ENCODE measurements around the gene NDUFA3. TPM values are rescaled to one million over a fixed set of nuclear protein-coding genes. Genes with fewer than 3 reads are reported as not detected.
A peak's percentile ranks its signal among the peaks of the same experiment; 100 is the strongest.

The NDUFA3 gene
- total and polyA plus RNA-seq, 10 of the 15 experiments (the other 5 are each of a cell fraction or from before 2014, with no cell fraction given): 40.0 to 335 (median 153) TPM

DNA sequence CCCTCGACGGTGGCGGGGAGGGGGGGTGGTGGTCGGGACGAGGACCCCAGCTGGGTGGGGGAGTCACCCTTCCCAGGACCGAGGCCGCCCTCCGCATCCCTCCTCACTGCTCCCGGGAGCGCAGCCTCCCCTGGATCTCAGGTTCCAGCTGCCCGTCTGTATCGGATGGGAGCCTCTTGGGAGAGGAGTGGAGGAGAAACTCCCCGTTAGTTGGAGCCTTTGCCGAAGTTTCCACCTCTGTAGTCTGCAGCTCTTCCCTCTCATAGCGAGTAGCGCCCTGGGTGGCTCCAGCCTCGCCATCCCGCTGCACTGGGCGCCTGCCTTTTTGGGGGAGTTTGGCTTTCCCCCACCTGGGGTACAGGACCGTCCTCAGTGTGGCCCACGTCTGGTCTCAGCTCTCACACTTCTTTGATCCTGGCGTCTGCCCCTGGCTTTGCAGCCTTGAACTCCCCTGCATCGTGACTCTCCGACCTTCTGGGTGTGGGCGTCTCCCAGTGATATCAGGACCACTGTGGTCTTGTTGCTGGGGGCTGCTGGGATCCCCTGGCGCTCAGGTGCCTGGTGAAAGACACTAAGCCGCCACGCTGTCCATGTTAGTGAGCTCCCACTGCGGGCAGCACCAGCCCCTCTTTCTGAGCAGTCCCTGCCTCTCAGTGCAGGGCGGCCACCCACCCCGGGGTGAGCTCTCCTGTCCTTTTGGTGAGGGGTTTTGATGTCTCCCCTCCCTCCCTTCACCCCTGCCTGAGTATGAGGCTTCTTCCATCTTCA, 36.0 kb downstream of the NDUFA3 start:
- 9% methylated on average over 24 of the region's 31 CpGs for WGBS (ENCODE audit: insufficient coverage, insufficient replicate concordance, low lambda C conversion rate, missing lambda C conversion rate)
- Histone ChIP-seq H3K4me1 (ENCODE audit: control insufficient read depth, insufficient read depth, low read length) (peaks cover 19% of the 10 kb centered on the region), H3K4me2 (ENCODE audit: control insufficient read depth, insufficient read depth) (peak overlapping the region; percentile 93), H3K36me3 (ENCODE audit: control insufficient read depth in 2 of 2, insufficient read depth in 2 of 2, low read length in 1 of 2) (peaks cover 10 to 18% of the 10 kb centered on the region in 2 experiments; a peak in 3 of 4 replicates), H3K4me3 (peak overlapping the region; percentile 91), H3K27ac (ENCODE audit: control insufficient read depth, insufficient read depth) (peak overlapping the region; percentile 24), H4K20me1 (ENCODE audit: control insufficient read depth, insufficient read depth) (peaks cover 12% of the 10 kb centered on the region), H2AFZ (ENCODE audit: control insufficient read depth, low read depth, low read length) (no peak overlapping the region), H3K9ac (ENCODE audit: control insufficient read depth, insufficient read depth, low read length) (peak overlapping the region; percentile 95), H3K9me3 (replicated peaks; ENCODE audit: control insufficient read depth, insufficient read depth, low read length) (peaks cover under 1% of the 10 kb centered on the region; the same call in 2 of the 3 replicates), H3K27me3 (replicated peaks in 1 of 2; ENCODE audit: control insufficient read depth in 2 of 2, insufficient read depth in 2 of 2, low read length in 1 of 2) (no peaks in the 10 kb centered on the region), H3K79me2 (ENCODE audit: control insufficient read depth, insufficient read depth, low read length) (peaks cover 40% of the 10 kb centered on the region)
- POLR2A ChIA-PET: interaction anchor here (2.7 to 3.5 kb wide), 2 partner anchors 20 to 51 kb away, joined by 30 to 36 read pairs; partner anchors contain the start of genes LENG1, MBOAT7 and TSEN34
- FAIRE-seq (no peak), ATAC-seq (no peak), DNase-seq (ENCODE audit: low read depth, low spot score) (no peak)
- CTCF ChIA-PET: interaction anchor here (0.9 to 2.3 kb wide), 2 partner anchors 20 to 127 kb away, joined by 3 to 15 read pairs; partner anchors contain the start of gene LENG1
- BruUV-seq (replicated peaks): no TSS peak
- intact Hi-C loops (cut with micrococcal nuclease; ENCODE audit: unreplicated experiment) (no loop called here), in situ Hi-C loops (cut with MboI) (loop anchor here (25.0 kb wide), 1 partner anchor 1524 kb away; the partner anchor contains the start of gene U2AF2)
- SMC1A ChIA-PET (ENCODE audit: uncharacterized antibody, unreplicated experiment): no interaction called here
- RAD21 ChIA-PET (ENCODE audit: unreplicated experiment): interaction anchor here (1.1 kb wide), 1 partner anchor 127 kb away, joined by 3 read pairs; no protein-coding TSS in a partner anchor
- 0 out of 2 replicates have a peak, but pooled peaks have one; percentile 2 for TF ChIP-seq POLR2A (IDR thresholded peaks at IDR 0.05; ENCODE audit: low read depth, low read length)
- TF ChIP-seq STAT1 (conservative IDR thresholded peaks at IDR 0.05): no peak

DNA sequence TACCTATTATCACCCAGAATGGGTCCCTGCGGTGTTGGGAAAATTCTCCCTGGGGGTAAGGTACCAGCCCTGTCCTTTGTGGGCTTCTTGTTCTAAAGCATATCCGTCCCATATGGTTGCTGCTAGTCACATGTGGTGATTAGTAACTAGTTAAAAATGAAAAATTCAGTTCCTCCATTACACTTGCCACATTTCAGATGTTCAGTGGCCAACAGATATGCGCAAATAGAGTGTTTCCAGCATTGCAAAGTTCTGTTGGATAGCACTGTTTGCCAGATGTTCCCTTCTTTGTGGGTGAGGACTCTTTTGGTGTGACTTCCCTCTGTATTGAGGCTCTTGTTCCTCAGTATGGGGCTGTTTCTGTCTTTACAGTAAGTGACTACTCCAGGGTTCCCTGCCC, 38.7 kb downstream of the NDUFA3 start:
- SMC1A ChIA-PET (ENCODE audit: uncharacterized antibody, unreplicated experiment): no interaction called here
- no peak overlapping the region for H3K4me2 ChIP-seq (ENCODE audit: control insufficient read depth, insufficient read depth)
- CTCF ChIA-PET: no interaction called here
- in situ Hi-C loops (cut with MboI) (loop anchor here (25.0 kb wide), 1 partner anchor 1521 kb away; the partner anchor contains the start of gene U2AF2), intact Hi-C loops (cut with micrococcal nuclease; ENCODE audit: unreplicated experiment) (no loop called here)
- H3K4me3 ChIP-seq: no peak overlapping the region
- no peak overlapping the region for H3K27ac ChIP-seq (ENCODE audit: control insufficient read depth, insufficient read depth)
- 96% methylated on average over 3 of the region's 3 CpGs for WGBS (ENCODE audit: insufficient coverage, insufficient replicate concordance, low lambda C conversion rate, missing lambda C conversion rate)
- H3K27me3 ChIP-seq (replicated peaks in 1 of 2; ENCODE audit: control insufficient read depth in 2 of 2, insufficient read depth in 2 of 2, low read length in 1 of 2): no peaks in the 10 kb centered on the region
- FAIRE-seq (no peak), ATAC-seq (no peak), DNase-seq (ENCODE audit: low read depth, low spot score) (no peak)
- POLR2A ChIA-PET: no interaction called here
- no TSS peak for BruUV-seq (replicated peaks)
- no peaks in the 10 kb centered on the region for H3K9me3 ChIP-seq (replicated peaks; ENCODE audit: control insufficient read depth, insufficient read depth, low read length)
- H2AFZ ChIP-seq (ENCODE audit: control insufficient read depth, low read depth, low read length): no peak overlapping the region
- RAD21 ChIA-PET (ENCODE audit: unreplicated experiment): no interaction called here
- H3K79me2 ChIP-seq (ENCODE audit: control insufficient read depth, insufficient read depth, low read length): peaks cover 40% of the 10 kb centered on the region
- H3K36me3 ChIP-seq (ENCODE audit: control insufficient read depth in 2 of 2, insufficient read depth in 2 of 2, low read length in 1 of 2): peaks cover 28 to 30% of the 10 kb centered on the region in 2 experiments; a peak in 3 of 4 replicates
- peaks cover 13% of the 10 kb centered on the region for H3K4me1 ChIP-seq (ENCODE audit: control insufficient read depth, insufficient read depth, low read length)
- H4K20me1 ChIP-seq (ENCODE audit: control insufficient read depth, insufficient read depth): peaks cover 12% of the 10 kb centered on the region
- no peak overlapping the region for H3K9ac ChIP-seq (ENCODE audit: control insufficient read depth, insufficient read depth, low read length)
- no peak for TF ChIP-seq CEBPB (IDR thresholded peaks at IDR 0.05; ENCODE audit: borderline replicate concordance in 1 of 2, low read depth in 2 of 2, low read length in 2 of 2)
- TF ChIP-seq POU2F2 (IDR thresholded peaks at IDR 0.05; ENCODE audit: borderline replicate concordance, low read depth, low read length): no peak
- no peak for TF ChIP-seq FOS (IDR thresholded peaks at IDR 0.05; ENCODE audit: borderline replicate concordance, extremely low read depth, insufficient read length)
- no peak for TF ChIP-seq SP1 (IDR thresholded peaks at IDR 0.05; ENCODE audit: low read depth, low read length)
- TF ChIP-seq NR2C2 (IDR thresholded peaks at IDR 0.05; ENCODE audit: borderline replicate concordance, control insufficient read depth, insufficient read length, low read depth): no peak
- no peak for TF ChIP-seq KAT2A (conservative IDR thresholded peaks at IDR 0.05; ENCODE audit: control insufficient read depth, low read depth, low read length)
- TF ChIP-seq CREB1 (IDR thresholded peaks at IDR 0.05; ENCODE audit: low read depth): no peak
- TF ChIP-seq CHD4 (IDR thresholded peaks at IDR 0.05): no peak
- TF ChIP-seq, protein P1, sequence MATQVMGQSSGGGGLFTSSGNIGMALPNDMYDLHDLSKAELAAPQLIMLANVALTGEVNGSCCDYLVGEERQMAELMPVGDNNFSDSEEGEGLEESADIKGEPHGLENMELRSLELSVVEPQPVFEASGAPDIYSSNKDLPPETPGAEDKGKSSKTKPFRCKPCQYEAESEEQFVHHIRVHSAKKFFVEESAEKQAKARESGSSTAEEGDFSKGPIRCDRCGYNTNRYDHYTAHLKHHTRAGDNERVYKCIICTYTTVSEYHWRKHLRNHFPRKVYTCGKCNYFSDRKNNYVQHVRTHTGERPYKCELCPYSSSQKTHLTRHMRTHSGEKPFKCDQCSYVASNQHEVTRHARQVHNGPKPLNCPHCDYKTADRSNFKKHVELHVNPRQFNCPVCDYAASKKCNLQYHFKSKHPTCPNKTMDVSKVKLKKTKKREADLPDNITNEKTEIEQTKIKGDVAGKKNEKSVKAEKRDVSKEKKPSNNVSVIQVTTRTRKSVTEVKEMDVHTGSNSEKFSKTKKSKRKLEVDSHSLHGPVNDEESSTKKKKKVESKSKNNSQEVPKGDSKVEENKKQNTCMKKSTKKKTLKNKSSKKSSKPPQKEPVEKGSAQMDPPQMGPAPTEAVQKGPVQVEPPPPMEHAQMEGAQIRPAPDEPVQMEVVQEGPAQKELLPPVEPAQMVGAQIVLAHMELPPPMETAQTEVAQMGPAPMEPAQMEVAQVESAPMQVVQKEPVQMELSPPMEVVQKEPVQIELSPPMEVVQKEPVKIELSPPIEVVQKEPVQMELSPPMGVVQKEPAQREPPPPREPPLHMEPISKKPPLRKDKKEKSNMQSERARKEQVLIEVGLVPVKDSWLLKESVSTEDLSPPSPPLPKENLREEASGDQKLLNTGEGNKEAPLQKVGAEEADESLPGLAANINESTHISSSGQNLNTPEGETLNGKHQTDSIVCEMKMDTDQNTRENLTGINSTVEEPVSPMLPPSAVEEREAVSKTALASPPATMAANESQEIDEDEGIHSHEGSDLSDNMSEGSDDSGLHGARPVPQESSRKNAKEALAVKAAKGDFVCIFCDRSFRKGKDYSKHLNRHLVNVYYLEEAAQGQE (IDR thresholded peaks at IDR 0.05; ENCODE audit: low read depth, low read length): no peak
- no peak for TF ChIP-seq PAX8 (IDR thresholded peaks at IDR 0.05)
- TF ChIP-seq, protein P2, sequence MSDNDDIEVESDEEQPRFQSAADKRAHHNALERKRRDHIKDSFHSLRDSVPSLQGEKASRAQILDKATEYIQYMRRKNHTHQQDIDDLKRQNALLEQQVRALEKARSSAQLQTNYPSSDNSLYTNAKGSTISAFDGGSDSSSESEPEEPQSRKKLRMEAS (IDR thresholded peaks at IDR 0.05; ENCODE audit: low read depth, low read length): no peak
- TF ChIP-seq NBN (IDR thresholded peaks at IDR 0.05): no peak
